Endothelial cell of umbilical vein (primary cell): Measurements from ENCODE around the gene ESRRB. TPM values are rescaled to one million over a fixed set of nuclear protein-coding genes. Genes with fewer than 3 reads are reported as not detected.

ENCODE experiments used
- BruUV-seq: library from RNA; stranded (reverse); fragments of 400-500 nt; replicated peaks from 2 replicates; lab custom pipeline; 2021; lab: Mats Ljungman, UMichigan
- CTCF ChIA-PET: fragments of 300-600, 350-600 bp; sonication (Branson Sonifier 250); formaldehyde crosslinking; loops from one replicate; lab custom pipeline; 2021; ENCODE audit warnings: antibody characterized with exemption, inconsistent platforms; lab: Charles Lee
- POLR2A ChIA-PET: fragments of 300-600, 350-600 bp; sonication (Branson Sonifier 250); formaldehyde crosslinking; loops from one replicate; lab custom pipeline; 2021; ENCODE audit warnings: antibody characterized with exemption, inconsistent platforms; lab: Charles Lee
- DNase-seq: peaks from one replicate; pipeline ENCODE4 v3.0.0-alpha.2; 2011; ENCODE audit warnings: low read depth, low spot score
- FAIRE-seq: peaks from 2 replicates; lab custom pipeline; 2011; peaks lifted over from hg19 to GRCh38; lab: Jason Lieb, UNC
- H2AFZ ChIP-seq: 2 replicates; pipeline ENCODE4 v1.6.0; 2012; ENCODE audit warnings: low read depth, low read length, control low read depth, inconsistent platforms
- H3K27ac ChIP-seq: 2 replicates; pipeline ENCODE4 v1.5.1; 2011; ENCODE audit warnings: low read depth, mild to moderate bottlenecking, control low read depth, low read length, moderate library complexity; ENCODE audit not compliant: insufficient read depth
- H3K27me3 ChIP-seq, 2 experiments: 2 replicates each; pipeline versions ENCODE4 v1.6.0 to v1.6.1; 2011; ENCODE audit warnings: low read length in 2 of 2, mixed read lengths in 1 of 2; ENCODE audit not compliant: control insufficient read depth in 2 of 2, insufficient read depth in 2 of 2
- H3K36me3 ChIP-seq, 2 experiments: 2 replicates in 1 of 2; 3 replicates in 1 of 2; pipeline ENCODE4 v1.5.1; 2011; ENCODE audit warnings: low read length in 2 of 2, mild to moderate bottlenecking in 1 of 2, moderate library complexity in 1 of 2; ENCODE audit not compliant: control insufficient read depth in 2 of 2, insufficient read depth in 2 of 2; ENCODE audit errors: extremely low read depth in 1 of 2
- H3K4me1 ChIP-seq: 3 replicates; pipeline ENCODE4 v1.5.1; 2011; ENCODE audit warnings: mild to moderate bottlenecking, low read length; ENCODE audit not compliant: control insufficient read depth, insufficient read depth; ENCODE audit errors: extremely low read depth
- H3K4me2 ChIP-seq: 2 replicates; pipeline ENCODE4 v1.6.1; 2011; ENCODE audit warnings: low read length, control low read depth, mixed read lengths; ENCODE audit not compliant: insufficient read depth
- H3K4me3 ChIP-seq, 3 experiments: fragments of 200-600 bp in 1 of 3; sonication (generic), shearing (Covaris generic) in 1 of 3; replicated peaks in 1 of 3; 2 replicates each; pipeline ENCODE4 v1.5.1; 2011 to 2016; ENCODE audit warnings: control low read depth in 3 of 3, low read length in 3 of 3, mild to moderate bottlenecking in 2 of 3, inconsistent platforms in 1 of 3, low read depth in 1 of 3, moderate library complexity in 1 of 3; ENCODE audit not compliant: insufficient read depth in 1 of 3
- H3K79me2 ChIP-seq: 2 replicates; pipeline ENCODE4 v1.6.0; 2012; ENCODE audit warnings: low read length, inconsistent platforms; ENCODE audit not compliant: control insufficient read depth, insufficient read depth
- H3K9ac ChIP-seq: replicated peaks from 2 replicates; pipeline ENCODE3; 2011; ENCODE audit warnings: low read length, control low read depth; ENCODE audit not compliant: insufficient read depth; ENCODE audit errors: extremely low read depth
- H3K9me1 ChIP-seq: replicated peaks from 3 replicates; pipeline ENCODE4 v1.6.0; 2011; ENCODE audit warnings: mild to moderate bottlenecking, low read length; ENCODE audit not compliant: control insufficient read depth, insufficient read depth; ENCODE audit errors: extremely low read depth
- H3K9me3 ChIP-seq: replicated peaks from 2 replicates; pipeline ENCODE4 v1.5.1; 2012; ENCODE audit warnings: low read length, inconsistent platforms; ENCODE audit not compliant: control insufficient read depth, insufficient read depth
- H4K20me1 ChIP-seq: replicated peaks from 2 replicates; pipeline ENCODE3; 2011; ENCODE audit warnings: mild to moderate bottlenecking, low read length; ENCODE audit not compliant: control insufficient read depth, insufficient read depth; ENCODE audit errors: extremely low read depth
- EZH2 ChIP-seq: IDR thresholded peaks from 2 replicates; pipeline ENCODE4 v1.6.1; 2012; ENCODE audit warnings: borderline replicate concordance, low read depth, mild to moderate bottlenecking, moderate library complexity, low read length, inconsistent platforms; ENCODE audit not compliant: severe bottlenecking
- FOS ChIP-seq: IDR thresholded peaks from 2 replicates; pipeline ENCODE4 v1.6.1; 2011; ENCODE audit warnings: mild to moderate bottlenecking, low read length, moderate library complexity, borderline replicate concordance; ENCODE audit not compliant: insufficient read depth
- GATA2 ChIP-seq: IDR thresholded peaks from 2 replicates; pipeline ENCODE4 v1.7.0; 2011; ENCODE audit warnings: low read depth, mild to moderate bottlenecking, moderate library complexity, mixed read lengths, low read length; ENCODE audit not compliant: insufficient read length, insufficient read depth
- JUN ChIP-seq: IDR thresholded peaks from 2 replicates; pipeline ENCODE4 v1.6.1; 2011; ENCODE audit warnings: borderline replicate concordance, low read depth; ENCODE audit not compliant: insufficient read length, insufficient read depth
- MYC ChIP-seq: IDR thresholded peaks from one replicate; pipeline ENCODE4 v1.6.1; 2011; ENCODE audit warnings: mild to moderate bottlenecking, low read depth, low read length
- POLR2A ChIP-seq: IDR thresholded peaks from 2 replicates; pipeline ENCODE4 v1.6.1; 2012; ENCODE audit warnings: low read depth, mild to moderate bottlenecking, control low read depth, low read length
- POLR2AphosphoS5 ChIP-seq: IDR thresholded peaks from 2 replicates; pipeline ENCODE4 v1.6.1; 2012; ENCODE audit warnings: low read depth, mild to moderate bottlenecking, control low read depth, low read length, moderate library complexity; ENCODE audit not compliant: insufficient read depth
- dilution Hi-C: fragments of 300-500 bp; cut with MboI; formaldehyde crosslinking; loops from one replicate; pipeline ENCODE4 v1.15.0; 2019; ENCODE audit warnings: low sequenced_read_pairs; ENCODE audit not compliant: extremely low pct_ligation_motif_present
- intact Hi-C: fragments of 100-400 bp; cut with micrococcal nuclease; formaldehyde crosslinking; loops from one replicate; pipeline ENCODE4 v1.10.0; 2022
- polyA plus RNA-seq, 4 experiments: library from polyadenylated mRNA; depleted of rRNA in 3 of 4; stranded (reverse) in 3 of 4; unstranded in 1 of 4; fragments of >200 nt; gene quantifications; 2 replicates each; pipeline versions ENCODE4 v1.2.1 to v1.2.3, GENCODE V29; 2011 to 2012; ENCODE audit warnings: missing spikeins in 1 of 4
- total RNA-seq: library from RNA; stranded (reverse); gene quantifications from 2 replicates; pipeline ENCODE4 v1.2.3, GENCODE V29; 2021
- TF ChIP-seq, protein P1 (sequence below): IDR thresholded peaks from 2 replicates; pipeline ENCODE4 v1.6.1; 2011; ENCODE audit not compliant: insufficient read depth, insufficient read length
- TF ChIP-seq, protein P2 (sequence below), 2 donors: IDR thresholded peaks; 1 replicate in 1 of 2; 2 replicates in 1 of 2; pipeline ENCODE4 v1.5.1; 2011; ENCODE audit warnings: low read length in 2 of 2, mild to moderate bottlenecking in 2 of 2, moderate library complexity in 2 of 2, control low read depth in 1 of 2, inconsistent platforms in 1 of 2, low read depth in 1 of 2; ENCODE audit not compliant: insufficient read depth in 1 of 2; ENCODE audit errors: extremely low read depth in 1 of 2

The ESRRB gene
- total and polyA plus RNA-seq, 2 donors (not counting 3 experiments of a cell fraction or from before 2014, with no cell fraction given): not detected

DNA sequence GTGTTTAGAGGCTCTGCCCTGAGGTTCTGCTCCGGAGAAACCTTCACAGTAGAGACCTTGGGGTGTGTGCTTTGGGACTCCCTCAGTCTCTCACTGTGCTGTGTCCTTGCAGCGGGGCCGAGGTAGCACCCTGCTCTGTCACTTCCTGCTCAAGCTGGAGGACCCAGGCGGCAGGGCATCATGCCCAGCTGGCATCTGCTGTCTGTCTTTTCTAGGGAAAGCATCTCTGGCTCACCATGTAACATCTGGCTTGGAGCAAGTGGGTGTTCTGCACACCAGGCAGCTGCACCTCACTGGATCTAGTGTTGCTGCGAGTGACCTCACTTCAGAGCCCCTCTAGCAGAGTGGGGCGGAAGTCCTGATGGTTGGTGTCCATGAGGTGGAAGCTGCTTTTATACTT, 124.5 kb downstream of the ESRRB start:
- H3K79me2 ChIP-seq: no peaks in the 10 kb centered on the region
- FAIRE-seq: no peak
- CTCF ChIA-PET: interaction anchor here (1.3 kb wide), 1 partner anchor 34 kb away, joined by 3 read pairs; no protein-coding TSS in a partner anchor
- H3K9me1 ChIP-seq: no peaks in the 10 kb centered on the region
- BruUV-seq: no TSS peak
- H3K27ac ChIP-seq: no peak overlapping the region
- POLR2A ChIA-PET: no interaction called here
- H3K9me3 ChIP-seq: no peaks in the 10 kb centered on the region
- no peak overlapping the region for H3K4me3 ChIP-seq
- dilution Hi-C loops: no loop called here
- H3K9ac ChIP-seq: no peak overlapping the region
- H2AFZ ChIP-seq: no peak overlapping the region
- H3K4me1 ChIP-seq: no peaks in the 10 kb centered on the region
- TF ChIP-seq JUN (no peak), GATA2 (no peak), POLR2AphosphoS5 (no peak), EZH2 (no peak), MYC (no peak), FOS (no peak), POLR2A (no peak)
- TF ChIP-seq, protein P1, sequence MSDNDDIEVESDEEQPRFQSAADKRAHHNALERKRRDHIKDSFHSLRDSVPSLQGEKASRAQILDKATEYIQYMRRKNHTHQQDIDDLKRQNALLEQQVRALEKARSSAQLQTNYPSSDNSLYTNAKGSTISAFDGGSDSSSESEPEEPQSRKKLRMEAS: no peak
- TF ChIP-seq, protein P2, sequence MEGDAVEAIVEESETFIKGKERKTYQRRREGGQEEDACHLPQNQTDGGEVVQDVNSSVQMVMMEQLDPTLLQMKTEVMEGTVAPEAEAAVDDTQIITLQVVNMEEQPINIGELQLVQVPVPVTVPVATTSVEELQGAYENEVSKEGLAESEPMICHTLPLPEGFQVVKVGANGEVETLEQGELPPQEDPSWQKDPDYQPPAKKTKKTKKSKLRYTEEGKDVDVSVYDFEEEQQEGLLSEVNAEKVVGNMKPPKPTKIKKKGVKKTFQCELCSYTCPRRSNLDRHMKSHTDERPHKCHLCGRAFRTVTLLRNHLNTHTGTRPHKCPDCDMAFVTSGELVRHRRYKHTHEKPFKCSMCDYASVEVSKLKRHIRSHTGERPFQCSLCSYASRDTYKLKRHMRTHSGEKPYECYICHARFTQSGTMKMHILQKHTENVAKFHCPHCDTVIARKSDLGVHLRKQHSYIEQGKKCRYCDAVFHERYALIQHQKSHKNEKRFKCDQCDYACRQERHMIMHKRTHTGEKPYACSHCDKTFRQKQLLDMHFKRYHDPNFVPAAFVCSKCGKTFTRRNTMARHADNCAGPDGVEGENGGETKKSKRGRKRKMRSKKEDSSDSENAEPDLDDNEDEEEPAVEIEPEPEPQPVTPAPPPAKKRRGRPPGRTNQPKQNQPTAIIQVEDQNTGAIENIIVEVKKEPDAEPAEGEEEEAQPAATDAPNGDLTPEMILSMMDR (IDR thresholded peaks at IDR 0.05; ENCODE audit: extremely low read depth in 1 of 2, insufficient read depth in 1 of 2, low read depth in 1 of 2, low read length in 2 of 2): no peak
- no peaks in the 10 kb centered on the region for H3K36me3 ChIP-seq
- DNase-seq: no peak
- intact Hi-C loops: no loop called here
- H4K20me1 ChIP-seq: no peaks in the 10 kb centered on the region
- H3K27me3 ChIP-seq: no peaks in the 10 kb centered on the region
- H3K4me2 ChIP-seq: no peak overlapping the region
